CD14-positive monocyte (primary cell): ENCODE results near the gene DPP6. TPM values are rescaled to one million over a fixed set of nuclear protein-coding genes. Genes with fewer than 3 reads are reported as not detected.

Source experiments
- DNase-seq, 3 donors: peaks; one replicate each; pipeline ENCODE4 v3.0.0-alpha.2; 2011 to 2022
- H2AFZ ChIP-seq: 2 replicates; pipeline ENCODE4 v1.6.0; 2012; ENCODE audit warnings: mild to moderate bottlenecking, low read depth, low read length, inconsistent platforms; ENCODE audit not compliant: insufficient read depth, poor library complexity, severe bottlenecking
- H3K27ac ChIP-seq, 2 donors: 1 replicate in 1 of 2; 2 replicates in 1 of 2; pipeline ENCODE4 v1.5.1; 2012 to 2013; ENCODE audit warnings: low read length in 2 of 2, control low read depth in 1 of 2, inconsistent platforms in 1 of 2, low read depth in 1 of 2, mild to moderate bottlenecking in 1 of 2
- H3K27me3 ChIP-seq, 2 donors: one replicate each; pipeline versions ENCODE4 v1.6.0 to v1.6.1; 2011 to 2013; ENCODE audit warnings: low read length in 2 of 2; ENCODE audit not compliant: control insufficient read depth in 2 of 2, insufficient read depth in 2 of 2
- H3K36me3 ChIP-seq, 2 donors: replicated peaks in 1 of 2; 1 replicate in 1 of 2; 2 replicates in 1 of 2; pipeline versions ENCODE4 v1.5.1 to v1.6.1; 2012 to 2013; ENCODE audit warnings: low read length in 2 of 2, control low read depth in 1 of 2, inconsistent platforms in 1 of 2, mild to moderate bottlenecking in 1 of 2; ENCODE audit not compliant: insufficient read depth in 2 of 2, control insufficient read depth in 1 of 2
- H3K4me1 ChIP-seq, 2 donors: 1 replicate in 1 of 2; 2 replicates in 1 of 2; pipeline versions ENCODE4 v1.5.1 to v1.6.1; 2012 to 2013; ENCODE audit warnings: low read length in 2 of 2, control low read depth in 1 of 2, inconsistent platforms in 1 of 2, mild to moderate bottlenecking in 1 of 2, moderate library complexity in 1 of 2; ENCODE audit not compliant: insufficient read depth in 2 of 2, control insufficient read depth in 1 of 2
- H3K4me2 ChIP-seq: replicated peaks from 2 replicates; pipeline ENCODE3; 2012; ENCODE audit warnings: low read length, moderate library complexity, mild to moderate bottlenecking; ENCODE audit not compliant: poor library complexity, severe bottlenecking; ENCODE audit errors: extremely low read depth
- H3K4me3 ChIP-seq, 3 experiments: fragments of 200-600 bp in 1 of 3; sonication (generic) in 1 of 3; replicated peaks in 1 of 3; 1 replicate in 2 of 3; 2 replicates in 1 of 3; pipeline ENCODE4 v1.5.1; 2011 to 2013; ENCODE audit warnings: low read length in 3 of 3, mild to moderate bottlenecking in 3 of 3, control low read depth in 2 of 3, low read depth in 2 of 3, inconsistent platforms in 1 of 3, moderate library complexity in 1 of 3
- H3K79me2 ChIP-seq: 2 replicates; pipeline ENCODE4 v1.6.0; 2012; ENCODE audit warnings: mild to moderate bottlenecking, control low read depth, inconsistent platforms, low read length, moderate library complexity; ENCODE audit not compliant: insufficient read depth
- H3K9ac ChIP-seq: 2 replicates; pipeline ENCODE4 v1.6.0; 2017; ENCODE audit warnings: low read length, mild to moderate bottlenecking; ENCODE audit not compliant: insufficient read depth, poor library complexity, severe bottlenecking
- H3K9me3 ChIP-seq, 2 donors: replicated peaks in 1 of 2; 1 replicate in 1 of 2; 2 replicates in 1 of 2; pipeline versions ENCODE4 v1.5.1 to v1.6.1; 2012 to 2013; ENCODE audit warnings: low read length in 2 of 2, control low read depth in 1 of 2; ENCODE audit not compliant: control insufficient read depth in 1 of 2, insufficient read depth in 1 of 2
- H4K20me1 ChIP-seq: 2 replicates; pipeline ENCODE4 v1.6.0; 2012; ENCODE audit warnings: mild to moderate bottlenecking, low read length, control low read depth, moderate library complexity; ENCODE audit not compliant: insufficient read depth
- H3K27ac Mint-ChIP-seq, 7 donors: one replicate each; pipeline ENCODE4 v1.8.0; 2020; ENCODE audit warnings: mild to moderate bottlenecking in 7 of 7, mixed read lengths in 7 of 7, moderate library complexity in 6 of 7, inconsistent platforms in 2 of 7
- H3K27me3 Mint-ChIP-seq, 3 donors: one replicate each; pipeline ENCODE4 v1.8.0; 2021 to 2022; ENCODE audit warnings: low read depth in 3 of 3, mild to moderate bottlenecking in 3 of 3, mixed read lengths in 3 of 3, moderate library complexity in 3 of 3, inconsistent platforms in 1 of 3
- H3K36me3 Mint-ChIP-seq, 2 donors: one replicate each; pipeline ENCODE4 v1.8.0; 2020; ENCODE audit warnings: mixed read lengths in 2 of 2, inconsistent platforms in 1 of 2, mild to moderate bottlenecking in 1 of 2
- H3K4me1 Mint-ChIP-seq: one replicate; pipeline ENCODE4 v1.8.0; 2020; ENCODE audit warnings: mild to moderate bottlenecking, mixed read lengths
- H3K4me3 Mint-ChIP-seq, 2 donors: one replicate each; pipeline ENCODE4 v1.8.0; 2020; ENCODE audit warnings: mild to moderate bottlenecking in 2 of 2, mixed read lengths in 2 of 2, moderate library complexity in 1 of 2
- H3K9me3 Mint-ChIP-seq, 7 donors: one replicate each; pipeline ENCODE4 v1.8.0; 2020 to 2022; ENCODE audit warnings: mixed read lengths in 7 of 7, mild to moderate bottlenecking in 6 of 7, moderate library complexity in 6 of 7, inconsistent platforms in 2 of 7
- CTCF ChIP-seq: fragments of 200-600 bp; IDR thresholded peaks from one replicate; pipeline ENCODE4 v1.8.0; 2022; ENCODE audit warnings: antibody characterized with exemption, mild to moderate bottlenecking
- WGBS: methylation state at CpG from one replicate; pipeline ENCODE4 v1.1.5; 2013; ENCODE audit warnings: missing lambda C conversion rate; ENCODE audit not compliant: insufficient coverage; 5-methylcytosine and 5-hydroxymethylcytosine counted together
- intact Hi-C, 2 donors: fragments of 100-400 bp; cut with micrococcal nuclease; formaldehyde crosslinking; loops; one replicate each; pipeline versions ENCODE4 v1.15.0 to v1.15.1; 2023
- polyA plus RNA-seq, 3 donors: library from polyadenylated mRNA; depleted of rRNA in 1 of 3; unstranded in 2 of 3; stranded (reverse) in 1 of 3; fragments of 300-500 nt in 2 of 3; fragments of >200 nt in 1 of 3; fragmentation: Illumina TruSeq in 2 of 3; gene quantifications; 1 replicate in 2 of 3; 2 replicates in 1 of 3; pipeline ENCODE4 v1.2.3, GENCODE V29; 2012 to 2021

DPP6 gene
- polyA plus RNA-seq, 3 donors, result not detected

DNA sequence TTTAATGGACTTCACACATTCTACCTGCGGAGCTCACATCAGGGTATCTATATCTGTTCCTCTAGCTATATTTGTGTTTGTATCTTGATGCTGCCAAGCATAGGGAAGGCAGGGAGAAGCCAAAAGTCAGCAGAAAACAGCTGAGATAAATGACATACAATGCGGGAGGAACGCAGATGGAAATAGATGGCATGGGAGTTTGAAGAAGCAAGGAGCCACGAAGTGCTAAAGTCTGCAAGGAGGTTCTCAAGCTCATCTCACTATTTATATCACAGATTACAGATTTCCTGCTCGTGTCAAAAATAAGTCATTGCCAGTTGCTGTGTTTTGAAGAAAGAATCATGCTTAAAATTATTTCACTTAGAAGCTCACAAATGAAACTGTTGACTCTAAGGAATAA is 180.5 kb downstream of the DPP6 start:
- Mint-ChIP-seq H3K27ac (no peak overlapping the region), H3K27me3 (no peaks in the 10 kb centered on the region), H3K4me3 (no peak overlapping the region), H3K4me1 (no peaks in the 10 kb centered on the region), H3K36me3 (no peaks in the 10 kb centered on the region), H3K9me3 (peaks cover 7 to 25% (median 14%) of the 10 kb centered on the region in 7 donors)
- H4K20me1 ChIP-seq, result no peaks in the 10 kb centered on the region
- H3K79me2 ChIP-seq, result no peaks in the 10 kb centered on the region
- no peak overlapping the region for H3K9ac ChIP-seq
- H3K4me2 ChIP-seq, result no peak overlapping the region
- H3K4me1 ChIP-seq, result no peaks in the 10 kb centered on the region
- no peak for TF ChIP-seq CTCF
- intact Hi-C loops, result no loop called here
- no CpG with 5 or more reads among the region's 5 CpGs for WGBS
- no peak for DNase-seq
- no peak overlapping the region for H2AFZ ChIP-seq
- no peaks in the 10 kb centered on the region for H3K36me3 ChIP-seq
- H3K4me3 ChIP-seq, result no peak overlapping the region
- H3K27ac ChIP-seq, result no peak overlapping the region
- no peaks in the 10 kb centered on the region for H3K27me3 ChIP-seq
- H3K9me3 ChIP-seq, result peaks cover 32 to 41% of the 10 kb centered on the region in 2 donors

- H3K4me1 Mint-ChIP-seq, result no peaks in the 10 kb centered on the region
- no peak overlapping the region for H3K27ac Mint-ChIP-seq
- Histone ChIP-seq H3K4me1 (no peaks in the 10 kb centered on the region), H3K27ac (no peak overlapping the region), H3K9me3 (peaks cover 20 to 28% of the 10 kb centered on the region in 2 donors), H2AFZ (no peak overlapping the region), H3K27me3 (no peaks in the 10 kb centered on the region), H3K4me2 (no peak overlapping the region), H3K36me3 (no peaks in the 10 kb centered on the region), H3K79me2 (no peaks in the 10 kb centered on the region), H4K20me1 (no peaks in the 10 kb centered on the region), H3K4me3 (no peak overlapping the region), H3K9ac (no peak overlapping the region)
- 67% methylated on average over 2 of the region's 3 CpGs for WGBS
- H3K27me3 Mint-ChIP-seq, result no peaks in the 10 kb centered on the region
- H3K4me3 Mint-ChIP-seq, result no peak overlapping the region
- intact Hi-C loops, result no loop called here
- H3K36me3 Mint-ChIP-seq, result no peaks in the 10 kb centered on the region
- TF ChIP-seq CTCF, result no peak
- DNase-seq, result no peak
- peaks cover 9 to 25% (median 19%) of the 10 kb centered on the region in 7 donors for H3K9me3 Mint-ChIP-seq
Observed at GRCh38 chr7:154241988-154242387, 189.8 kb downstream of the DPP6 start.
